GM18502 (cell line): ENCODE data around the gene TMLHE.
"Not testable (repeated sequence)": the region's sequence is repeated elsewhere in the genome, so short reads cannot be mapped to it uniquely, and the experiment has no call there.

Experiments
- ATAC-seq: cut with Tn5 transposase; IDR thresholded peaks from one replicate; pipeline ENCODE4 v1.9.1; 2021; ENCODE audit warnings: mild to moderate bottlenecking; ENCODE audit not compliant: unreplicated experiment, poor library complexity

The TMLHE gene

DNA sequence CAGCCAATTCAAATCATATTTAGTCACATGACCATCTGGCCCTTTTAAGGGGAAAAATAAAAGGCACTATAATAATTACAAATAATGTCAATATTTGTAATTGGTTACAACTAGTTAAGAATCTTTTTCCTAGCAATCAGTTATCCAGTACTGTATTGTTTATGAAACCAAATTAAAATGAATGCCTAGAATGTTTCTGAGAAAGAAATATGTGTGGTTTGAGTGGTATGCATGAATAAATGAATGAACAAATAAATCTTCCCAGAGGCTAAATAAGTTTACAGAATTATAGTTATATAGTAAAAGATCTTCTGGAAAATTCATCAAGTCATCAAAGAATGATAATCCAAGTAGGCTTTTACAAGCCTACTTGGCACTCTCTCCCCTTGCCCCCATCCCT, 98.5 kb downstream of the TMLHE start:
- ATAC-seq, result no peak

DNA sequence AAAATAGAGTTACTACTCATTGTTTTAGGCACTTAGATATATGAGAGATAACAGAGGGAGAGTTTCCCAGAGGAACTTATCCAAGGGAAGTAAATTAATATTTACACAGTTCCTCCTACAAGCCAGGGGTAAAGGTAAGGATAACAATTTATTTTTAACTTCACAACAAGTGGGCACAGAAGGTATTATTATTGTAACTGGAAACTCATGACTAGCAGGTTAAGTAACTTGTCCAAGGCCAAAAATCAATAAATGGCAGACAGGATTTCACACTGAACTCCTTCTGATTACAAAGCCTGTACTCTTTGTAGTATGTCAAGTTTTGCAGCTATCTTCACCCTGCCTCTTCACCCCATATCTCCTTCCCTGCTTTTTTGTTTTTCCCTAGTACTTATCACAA, 107.5 kb downstream of the TMLHE start:
- ATAC-seq, result no peak

GRCh38 chrX:155495134-155495533, 117.6 kb downstream of the TMLHE start:
- ATAC-seq, result not testable (repeated sequence)

DNA sequence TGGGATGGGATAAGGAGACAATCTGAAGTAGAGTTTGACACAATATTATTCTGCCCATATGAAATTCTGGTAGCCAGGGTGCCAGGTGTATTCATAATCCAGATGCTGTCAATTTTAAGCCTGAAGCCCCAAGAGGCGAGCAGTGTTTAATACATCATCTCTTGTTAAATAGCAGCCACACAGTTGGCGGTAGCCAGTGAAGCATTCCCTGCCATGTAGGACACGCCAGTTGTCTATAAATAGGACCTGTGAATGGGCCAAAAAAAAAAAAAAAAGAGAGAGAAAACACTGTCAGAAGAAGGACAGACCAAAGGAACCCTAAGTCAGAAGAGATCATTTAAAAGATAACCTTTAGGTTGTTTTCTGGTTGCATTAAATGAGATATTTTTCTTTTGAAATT, 121.3 kb downstream of the TMLHE start:
- not testable (repeated sequence) for ATAC-seq

DNA sequence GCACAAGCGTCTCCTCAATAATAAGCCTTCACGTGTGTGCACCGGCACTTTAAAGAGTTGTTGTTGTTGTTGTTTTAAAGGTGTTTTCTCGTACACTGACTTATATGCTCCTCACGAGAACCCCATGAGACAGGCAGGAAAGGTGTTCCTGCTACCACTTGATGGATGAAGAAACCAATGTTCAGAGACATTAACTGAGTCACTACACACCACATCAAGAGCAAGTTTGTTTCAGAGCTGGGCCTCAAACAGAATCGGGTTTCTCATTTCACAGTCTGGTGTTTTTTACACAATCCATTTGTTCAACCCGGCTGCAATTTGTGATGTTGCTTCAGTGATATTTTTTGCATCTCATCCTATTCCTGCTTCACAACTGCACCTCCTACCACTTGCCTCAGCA, 135.6 kb downstream of the TMLHE start:
- not testable (repeated sequence) for ATAC-seq

GRCh38 chrX:155466269-155466938, 146.3 kb downstream of the TMLHE start:
- peak; percentile 86 for ATAC-seq

DNA sequence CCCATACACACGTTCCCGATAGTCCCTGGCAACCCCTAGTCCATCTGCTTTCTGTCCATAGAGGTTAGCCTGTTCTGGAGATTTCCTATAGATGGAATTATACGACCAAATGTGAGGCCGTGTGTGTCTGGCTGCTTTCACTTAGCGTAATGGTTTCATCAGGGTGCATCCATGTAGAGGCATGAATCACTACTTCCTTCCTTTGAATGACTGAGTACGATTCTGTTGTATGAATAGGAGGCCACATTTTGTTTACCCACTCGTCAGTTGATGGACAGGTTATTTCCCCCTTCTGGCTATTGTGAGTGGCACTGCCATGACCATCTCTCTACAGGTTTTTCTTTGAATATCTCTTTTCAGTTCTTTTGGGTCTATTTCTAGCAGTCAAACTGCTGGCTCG, 152.3 kb downstream of the TMLHE start:
- not testable (repeated sequence) for ATAC-seq

- peak; percentile 82 for ATAC-seq
Measured at GRCh38 chrX:155458471-155458870, 154.3 kb downstream of the TMLHE start, which contains the start of gene F8A3. Gene F8A3 (minus strand): TSS chrX:155458620. CDS start chrX:155458600, 20 bp downstream.

GRCh38 chrX:155457761-155458447, 154.8 kb downstream of the TMLHE start:
- ATAC-seq, result peak; percentile 59

DNA sequence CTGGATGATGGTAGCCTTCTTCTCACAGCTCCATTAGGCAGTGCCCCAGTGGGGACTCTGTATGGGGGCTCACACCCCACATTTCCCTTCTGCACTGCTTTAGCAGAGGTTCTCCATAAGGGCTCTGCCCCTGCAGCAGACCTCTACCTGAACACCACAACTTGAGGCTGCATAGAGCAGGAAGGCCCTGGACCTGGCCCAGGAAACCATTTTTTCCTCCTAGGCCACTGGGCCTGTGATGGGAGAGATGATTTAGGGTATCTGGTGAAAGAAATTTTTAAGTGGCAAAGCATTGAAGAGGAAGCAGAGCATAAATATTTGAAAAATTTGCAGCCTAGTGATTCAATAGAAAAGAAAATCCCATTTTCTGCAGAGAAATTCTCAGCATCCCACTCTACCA, 171.7 kb downstream of the TMLHE start:
- no peak for ATAC-seq
